ENCODE measurements around the gene GYG2. TPM values are rescaled to one million over a fixed set of nuclear protein-coding genes. Genes with fewer than 3 reads are reported as not detected.

GYG2 gene
- total and polyA plus RNA-seq, 2 donors (not counting 1 experiment from before 2014, with no cell fraction given) = 8.9 to 10.6 TPM

DNA sequence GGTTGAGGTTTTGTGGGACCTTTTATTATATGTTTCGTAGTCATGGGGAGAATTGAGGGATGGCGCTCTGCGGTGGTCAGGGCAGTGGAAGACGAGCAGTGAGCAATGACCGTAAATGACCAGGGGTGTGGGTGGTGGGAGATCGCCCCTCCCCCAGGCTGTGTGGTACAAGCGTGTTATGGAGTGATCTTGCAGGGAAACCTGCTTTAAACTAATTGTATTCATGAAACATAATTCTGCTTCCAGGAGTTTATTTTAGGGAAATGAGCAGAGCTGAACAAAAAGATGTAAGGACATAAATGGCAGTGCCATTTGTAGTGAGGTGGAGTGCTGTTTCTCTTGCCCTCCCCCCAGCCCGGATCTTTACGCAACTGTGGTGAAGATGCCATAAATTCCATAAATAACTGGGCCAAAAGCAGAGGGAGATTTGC is 20.2 kb downstream of the GYG2 start:
- Histone ChIP-seq H3K27ac (ENCODE audit: insufficient read depth, low read length) (no peak overlapping the region), H4K20me1 (ENCODE audit: control insufficient read depth, extremely low read depth, insufficient read depth, low read length) (no peaks in the 10 kb centered on the region), H2AFZ (ENCODE audit: low read length) (no peak overlapping the region), H3K36me3 (ENCODE audit: control insufficient read depth, insufficient read depth, low read length) (no peaks in the 10 kb centered on the region), H3K4me1 (ENCODE audit: control insufficient read depth, extremely low read depth, insufficient read depth, low read length) (peaks cover 2% of the 10 kb centered on the region), H3K79me2 (ENCODE audit: control insufficient read depth, insufficient read depth, low read length) (no peaks in the 10 kb centered on the region), H3K4me3 (replicated peaks in 1 of 4; ENCODE audit: control extremely low read depth in 1 of 4, insufficient read depth in 1 of 4, low read depth in 3 of 4, low read length in 4 of 4) (no peak overlapping the region), H3K9ac (ENCODE audit: insufficient read depth, low read length) (no peak overlapping the region), H3K27me3 (ENCODE audit: control insufficient read depth, insufficient read depth, low read length) (no peaks in the 10 kb centered on the region), H3K9me3 (ENCODE audit: control insufficient read depth, insufficient read depth, low read depth, low read length) (no peaks in the 10 kb centered on the region), H3K4me2 (ENCODE audit: extremely low read depth, insufficient read depth, low read length) (peak overlapping the region; percentile 35)
- DNase-seq (ENCODE audit: low read depth in 2 of 2) = peak; percentile 32 to 82
- no peak for TF ChIP-seq EZH2 (IDR thresholded peaks at IDR 0.05; ENCODE audit: low read length, missing control alignments)
- TF ChIP-seq, protein P1, sequence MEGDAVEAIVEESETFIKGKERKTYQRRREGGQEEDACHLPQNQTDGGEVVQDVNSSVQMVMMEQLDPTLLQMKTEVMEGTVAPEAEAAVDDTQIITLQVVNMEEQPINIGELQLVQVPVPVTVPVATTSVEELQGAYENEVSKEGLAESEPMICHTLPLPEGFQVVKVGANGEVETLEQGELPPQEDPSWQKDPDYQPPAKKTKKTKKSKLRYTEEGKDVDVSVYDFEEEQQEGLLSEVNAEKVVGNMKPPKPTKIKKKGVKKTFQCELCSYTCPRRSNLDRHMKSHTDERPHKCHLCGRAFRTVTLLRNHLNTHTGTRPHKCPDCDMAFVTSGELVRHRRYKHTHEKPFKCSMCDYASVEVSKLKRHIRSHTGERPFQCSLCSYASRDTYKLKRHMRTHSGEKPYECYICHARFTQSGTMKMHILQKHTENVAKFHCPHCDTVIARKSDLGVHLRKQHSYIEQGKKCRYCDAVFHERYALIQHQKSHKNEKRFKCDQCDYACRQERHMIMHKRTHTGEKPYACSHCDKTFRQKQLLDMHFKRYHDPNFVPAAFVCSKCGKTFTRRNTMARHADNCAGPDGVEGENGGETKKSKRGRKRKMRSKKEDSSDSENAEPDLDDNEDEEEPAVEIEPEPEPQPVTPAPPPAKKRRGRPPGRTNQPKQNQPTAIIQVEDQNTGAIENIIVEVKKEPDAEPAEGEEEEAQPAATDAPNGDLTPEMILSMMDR (conservative IDR thresholded peaks at IDR 0.05 in 1 of 2, IDR thresholded peaks at IDR 0.05 in 1 of 2; ENCODE audit: low read depth in 1 of 2, low read length in 2 of 2) = no peak

DNA sequence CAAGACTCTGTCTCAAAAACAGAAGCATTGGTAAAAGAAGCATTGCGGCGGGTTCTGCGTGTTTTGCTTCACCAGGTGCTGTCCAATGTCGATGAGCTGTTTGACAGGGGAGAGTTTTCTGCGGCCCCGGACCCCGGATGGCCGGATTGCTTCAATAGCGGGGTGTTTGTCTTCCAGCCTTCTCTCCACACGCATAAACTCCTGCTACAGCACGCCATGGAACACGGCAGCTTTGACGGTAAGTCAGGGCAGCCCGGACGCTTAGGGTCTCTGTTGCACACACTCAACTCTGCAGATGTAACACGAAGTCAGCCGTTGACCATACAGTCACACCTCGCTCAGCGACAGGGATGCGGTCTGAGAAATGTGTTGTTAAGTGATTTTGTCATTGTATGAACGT is 26.2 kb downstream of the GYG2 start:
- no peaks in the 10 kb centered on the region for H3K79me2 ChIP-seq (ENCODE audit: control insufficient read depth, insufficient read depth, low read length)
- no peaks in the 10 kb centered on the region for H3K4me1 ChIP-seq (ENCODE audit: control insufficient read depth, extremely low read depth, insufficient read depth, low read length)
- H4K20me1 ChIP-seq (ENCODE audit: control insufficient read depth, extremely low read depth, insufficient read depth, low read length) = no peaks in the 10 kb centered on the region
- H3K9ac ChIP-seq (ENCODE audit: insufficient read depth, low read length) = no peak overlapping the region
- no peaks in the 10 kb centered on the region for H3K9me3 ChIP-seq (ENCODE audit: control insufficient read depth, insufficient read depth, low read depth, low read length)
- TF ChIP-seq EZH2 (IDR thresholded peaks at IDR 0.05; ENCODE audit: low read length, missing control alignments) = no peak
- TF ChIP-seq, protein P1 (conservative IDR thresholded peaks at IDR 0.05 in 1 of 2, IDR thresholded peaks at IDR 0.05 in 1 of 2; ENCODE audit: low read depth in 1 of 2, low read length in 2 of 2) = no peak
- H3K27ac ChIP-seq (ENCODE audit: insufficient read depth, low read length) = no peak overlapping the region
- H3K36me3 ChIP-seq (ENCODE audit: control insufficient read depth, insufficient read depth, low read length) = no peaks in the 10 kb centered on the region
- H3K4me3 ChIP-seq (replicated peaks in 1 of 4; ENCODE audit: control extremely low read depth in 1 of 4, insufficient read depth in 1 of 4, low read depth in 3 of 4, low read length in 4 of 4) = no peak overlapping the region
- no peak for DNase-seq (ENCODE audit: low read depth in 2 of 2)
- no peak overlapping the region for H2AFZ ChIP-seq (ENCODE audit: low read length)
- H3K4me2 ChIP-seq (ENCODE audit: extremely low read depth, insufficient read depth, low read length) = no peak overlapping the region
- H3K27me3 ChIP-seq (ENCODE audit: control insufficient read depth, insufficient read depth, low read length) = no peaks in the 10 kb centered on the region

DNA sequence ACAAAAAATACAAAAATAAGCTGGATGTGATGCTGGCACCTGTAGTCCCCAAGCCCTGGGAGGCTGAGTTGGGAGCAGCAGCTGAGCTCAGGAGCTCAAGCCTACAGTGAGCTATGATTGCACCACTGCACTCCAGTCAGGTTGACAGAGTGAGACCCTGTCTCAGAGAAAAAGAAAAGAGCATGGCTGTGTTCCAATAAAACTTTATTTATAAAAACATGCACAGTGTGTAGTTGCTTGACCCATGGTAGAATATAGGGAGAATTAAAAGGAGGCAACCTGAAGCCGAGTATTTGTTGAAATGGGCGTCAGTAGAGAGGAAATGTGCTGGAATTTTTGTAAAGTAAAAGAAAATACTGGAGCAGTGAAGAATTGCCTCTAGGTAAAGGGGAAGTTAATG is 27.0 kb downstream of the GYG2 start:
- no peak for DNase-seq (ENCODE audit: low read depth in 2 of 2)
- no peak overlapping the region for H3K27ac ChIP-seq (ENCODE audit: insufficient read depth, low read length)
- no peak overlapping the region for H3K4me2 ChIP-seq (ENCODE audit: extremely low read depth, insufficient read depth, low read length)
- no peak overlapping the region for H3K4me3 ChIP-seq (replicated peaks in 1 of 4; ENCODE audit: control extremely low read depth in 1 of 4, insufficient read depth in 1 of 4, low read depth in 3 of 4, low read length in 4 of 4)
- H3K4me1 ChIP-seq (ENCODE audit: control insufficient read depth, extremely low read depth, insufficient read depth, low read length) = no peaks in the 10 kb centered on the region
- H4K20me1 ChIP-seq (ENCODE audit: control insufficient read depth, extremely low read depth, insufficient read depth, low read length) = no peaks in the 10 kb centered on the region
- H3K9me3 ChIP-seq (ENCODE audit: control insufficient read depth, insufficient read depth, low read depth, low read length) = no peaks in the 10 kb centered on the region
- H2AFZ ChIP-seq (ENCODE audit: low read length) = no peak overlapping the region
- TF ChIP-seq, protein P1 (conservative IDR thresholded peaks at IDR 0.05 in 1 of 2, IDR thresholded peaks at IDR 0.05 in 1 of 2; ENCODE audit: low read depth in 1 of 2, low read length in 2 of 2) = no peak
- no peak for TF ChIP-seq EZH2 (IDR thresholded peaks at IDR 0.05; ENCODE audit: low read length, missing control alignments)
- no peaks in the 10 kb centered on the region for H3K36me3 ChIP-seq (ENCODE audit: control insufficient read depth, insufficient read depth, low read length)
- no peaks in the 10 kb centered on the region for H3K27me3 ChIP-seq (ENCODE audit: control insufficient read depth, insufficient read depth, low read length)
- H3K9ac ChIP-seq (ENCODE audit: insufficient read depth, low read length) = no peak overlapping the region
- H3K79me2 ChIP-seq (ENCODE audit: control insufficient read depth, insufficient read depth, low read length) = no peaks in the 10 kb centered on the region
